VCaP (cell line): Measurements from ENCODE around the gene ANKUB1.

Experiments used
- H3K27ac ChIP-seq: fragments of 450-650 bp; 2 replicates; pipeline ENCODE4 v1.5.1; 2017
- TF ChIP-seq, protein P1 (sequence below): fragments of 450-650 bp; conservative IDR thresholded peaks from 2 replicates; pipeline ENCODE4 v1.5.1; 2017; ENCODE audit warnings: mild to moderate bottlenecking, moderate library complexity

Gene ANKUB1

DNA sequence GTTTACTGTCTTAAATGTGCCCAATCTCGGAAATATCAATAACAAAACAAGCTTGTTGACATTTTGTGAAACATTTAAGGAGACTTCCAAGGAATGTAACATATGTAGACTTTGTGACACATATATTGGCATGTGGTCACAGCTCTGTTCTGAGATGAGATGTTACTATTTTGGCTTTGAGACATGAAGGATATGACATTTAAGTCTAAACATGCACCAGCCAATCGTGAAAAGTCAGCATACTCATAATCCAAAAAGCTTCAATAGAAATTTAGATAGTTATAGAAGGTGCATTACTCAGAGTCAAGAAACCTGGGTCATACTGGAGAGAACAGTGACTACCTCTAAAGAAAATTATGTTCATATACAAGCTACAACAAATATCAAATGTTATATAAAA is 53.5 kb downstream of the ANKUB1 start:
- TF ChIP-seq, protein P1, sequence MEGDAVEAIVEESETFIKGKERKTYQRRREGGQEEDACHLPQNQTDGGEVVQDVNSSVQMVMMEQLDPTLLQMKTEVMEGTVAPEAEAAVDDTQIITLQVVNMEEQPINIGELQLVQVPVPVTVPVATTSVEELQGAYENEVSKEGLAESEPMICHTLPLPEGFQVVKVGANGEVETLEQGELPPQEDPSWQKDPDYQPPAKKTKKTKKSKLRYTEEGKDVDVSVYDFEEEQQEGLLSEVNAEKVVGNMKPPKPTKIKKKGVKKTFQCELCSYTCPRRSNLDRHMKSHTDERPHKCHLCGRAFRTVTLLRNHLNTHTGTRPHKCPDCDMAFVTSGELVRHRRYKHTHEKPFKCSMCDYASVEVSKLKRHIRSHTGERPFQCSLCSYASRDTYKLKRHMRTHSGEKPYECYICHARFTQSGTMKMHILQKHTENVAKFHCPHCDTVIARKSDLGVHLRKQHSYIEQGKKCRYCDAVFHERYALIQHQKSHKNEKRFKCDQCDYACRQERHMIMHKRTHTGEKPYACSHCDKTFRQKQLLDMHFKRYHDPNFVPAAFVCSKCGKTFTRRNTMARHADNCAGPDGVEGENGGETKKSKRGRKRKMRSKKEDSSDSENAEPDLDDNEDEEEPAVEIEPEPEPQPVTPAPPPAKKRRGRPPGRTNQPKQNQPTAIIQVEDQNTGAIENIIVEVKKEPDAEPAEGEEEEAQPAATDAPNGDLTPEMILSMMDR = no peak
- H3K27ac ChIP-seq = no peak overlapping the region

DNA sequence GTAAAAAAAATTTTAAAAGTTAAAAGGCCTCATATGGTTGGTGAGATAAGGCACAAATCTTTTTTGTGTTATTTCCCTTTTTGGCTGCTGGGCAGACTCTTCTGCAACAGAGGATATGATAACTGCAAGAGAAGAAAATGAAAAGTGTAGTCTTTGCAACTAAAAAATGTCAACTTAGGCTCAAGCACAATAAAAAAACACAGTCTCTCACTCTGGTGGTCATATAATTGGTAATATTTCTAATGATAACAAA is 55.5 kb downstream of the ANKUB1 start:
- TF ChIP-seq, protein P1 = no peak
- no peak overlapping the region for H3K27ac ChIP-seq

DNA sequence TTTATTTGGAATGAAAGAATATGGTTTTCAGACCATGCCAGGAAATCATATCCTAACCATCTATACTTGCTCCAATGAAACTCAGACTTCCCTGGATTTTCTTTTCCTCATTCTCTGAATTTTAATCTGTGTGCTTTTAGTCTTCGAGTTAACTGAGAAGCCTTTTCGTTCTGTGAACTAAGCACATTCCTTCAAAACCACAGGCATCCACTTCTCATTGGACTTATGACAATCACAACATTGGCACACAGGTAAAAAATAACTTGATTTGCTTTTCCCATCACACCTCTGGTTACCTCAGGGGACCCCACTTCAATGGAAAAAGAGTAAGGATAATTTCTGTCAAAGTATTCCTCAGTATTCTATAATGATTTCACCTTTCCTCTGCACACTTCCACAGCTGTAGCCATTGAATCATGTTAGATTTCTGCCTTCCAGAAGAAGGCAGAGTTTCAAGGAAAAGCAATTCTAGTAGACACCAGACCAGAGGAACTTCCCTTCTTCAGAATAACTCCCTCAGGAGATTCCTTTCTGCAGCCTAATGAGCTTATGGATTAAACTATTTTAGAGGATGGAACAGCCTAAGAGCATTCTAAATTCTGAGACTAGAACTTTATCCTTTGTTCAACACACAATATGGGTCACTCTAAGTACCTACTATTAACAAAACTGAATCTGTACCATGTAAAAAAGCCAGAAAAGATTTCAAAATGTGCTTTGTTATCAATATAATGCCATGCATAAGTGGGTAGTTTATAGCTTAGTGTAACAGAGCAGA is 56.0 kb downstream of the ANKUB1 start:
- H3K27ac ChIP-seq = no peak overlapping the region
- TF ChIP-seq, protein P1 = no peak

DNA sequence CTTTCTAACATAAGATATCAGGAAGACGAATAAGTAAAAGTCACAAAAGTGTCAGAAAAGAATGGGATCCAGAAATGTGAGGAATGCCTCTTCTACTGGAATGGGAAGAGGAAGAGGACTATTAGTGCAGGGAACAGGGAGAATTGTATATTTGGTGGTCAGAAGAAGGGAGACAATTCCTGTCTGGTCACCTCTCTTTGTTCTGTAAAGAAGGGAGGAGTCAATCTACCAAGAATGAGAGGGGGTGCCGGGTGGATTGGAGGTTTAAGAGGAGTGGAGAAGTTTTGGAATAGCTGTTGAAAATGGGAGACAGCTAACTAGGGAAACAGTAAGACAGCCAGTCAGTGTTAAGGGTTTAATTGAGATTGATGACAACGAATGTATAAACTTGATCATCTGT is 60.1 kb downstream of the ANKUB1 start:
- no peak overlapping the region for H3K27ac ChIP-seq
- TF ChIP-seq, protein P1 = no peak

DNA sequence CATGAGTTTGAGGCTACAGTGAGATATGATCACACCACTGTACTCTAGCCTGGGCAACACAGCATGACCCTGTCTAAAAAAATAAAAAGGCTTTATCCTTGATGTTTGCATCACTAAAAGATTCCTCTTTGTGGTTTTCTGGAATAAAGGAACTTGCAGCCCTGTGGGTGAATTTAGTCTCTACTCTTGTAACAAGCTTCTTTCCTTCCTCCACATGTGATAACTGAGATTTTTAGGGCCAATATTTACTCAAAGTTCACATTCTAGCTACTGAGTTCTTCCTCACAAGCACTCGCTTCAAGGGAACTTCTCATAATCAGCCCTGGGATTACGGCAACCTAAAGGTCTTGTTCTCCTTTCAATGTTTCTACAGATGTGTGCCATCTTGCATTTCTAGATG is 64.7 kb downstream of the ANKUB1 start:
- TF ChIP-seq, protein P1 = no peak
- no peak overlapping the region for H3K27ac ChIP-seq

DNA sequence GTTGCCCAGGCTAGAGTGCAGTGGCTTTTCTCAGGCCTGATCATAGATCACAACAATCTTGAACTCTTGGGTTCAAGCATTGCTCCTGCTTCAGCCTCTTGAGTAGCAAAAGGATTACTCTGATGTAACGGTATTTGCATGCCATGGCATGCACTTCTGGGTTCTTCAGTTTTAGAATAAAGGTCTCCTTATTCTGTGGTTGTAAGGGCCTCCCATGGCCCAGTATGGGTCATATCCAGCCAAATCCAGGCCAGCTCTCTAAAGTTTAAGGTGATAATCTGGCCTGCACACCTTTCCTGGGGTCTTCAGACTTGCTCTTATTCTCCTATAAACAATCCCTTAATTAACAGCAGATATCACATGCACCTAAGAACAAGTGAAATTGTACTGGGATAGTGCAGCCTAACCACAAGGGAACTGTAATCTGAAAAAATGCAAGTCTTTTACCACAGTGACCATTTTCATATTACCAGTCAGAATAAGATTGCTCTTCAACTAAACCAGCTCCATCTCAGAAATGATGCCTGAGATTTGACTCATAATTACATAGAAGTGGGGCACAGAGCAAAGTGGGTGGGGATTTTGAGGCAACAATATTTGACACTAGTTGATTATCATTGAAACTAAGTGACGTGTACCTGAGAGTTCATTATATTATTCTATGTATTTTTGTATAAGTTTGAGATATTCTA is 65.5 kb downstream of the ANKUB1 start:
- TF ChIP-seq, protein P1 = no peak
- H3K27ac ChIP-seq = no peak overlapping the region

DNA sequence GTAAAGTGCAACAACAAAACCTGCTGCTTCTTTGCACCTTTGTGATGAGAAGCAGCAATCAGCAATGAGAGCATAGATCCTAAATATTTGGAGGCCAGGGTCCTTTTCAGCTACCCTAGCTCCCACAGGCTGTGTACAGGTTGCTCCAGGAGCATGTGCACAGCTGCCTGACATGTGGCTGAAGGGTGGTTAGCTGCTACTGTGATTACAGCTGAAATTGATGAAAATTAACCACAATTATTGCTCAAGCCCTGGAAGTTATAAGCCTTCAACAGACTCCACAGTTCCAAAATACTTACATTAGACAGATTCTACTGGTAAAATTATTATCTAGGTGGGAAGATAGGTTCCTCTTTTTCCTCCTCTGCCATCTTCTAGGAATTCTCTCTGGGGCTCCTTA is 68.6 kb downstream of the ANKUB1 start:
- TF ChIP-seq, protein P1 = no peak
- no peak overlapping the region for H3K27ac ChIP-seq
